Breast epithelium (tissue), 3 donors: ENCODE data around the gene RAB14.

Experiments
- POLR2AphosphoS5 ChIP-seq, 3 donors: sonication (generic); formaldehyde crosslinking; IDR thresholded peaks; one replicate each; pipeline ENCODE4 v1.6.1; 2017; ENCODE audit warnings: antibody characterized with exemption in 3 of 3
- TF ChIP-seq, protein P1 (sequence below), 3 donors: fragments of 450-650 bp; IDR thresholded peaks; one replicate each; pipeline ENCODE4 v1.5.1; 2016 to 2017; ENCODE audit warnings: antibody characterized with exemption in 3 of 3, mild to moderate bottlenecking in 3 of 3, moderate library complexity in 3 of 3

DNA sequence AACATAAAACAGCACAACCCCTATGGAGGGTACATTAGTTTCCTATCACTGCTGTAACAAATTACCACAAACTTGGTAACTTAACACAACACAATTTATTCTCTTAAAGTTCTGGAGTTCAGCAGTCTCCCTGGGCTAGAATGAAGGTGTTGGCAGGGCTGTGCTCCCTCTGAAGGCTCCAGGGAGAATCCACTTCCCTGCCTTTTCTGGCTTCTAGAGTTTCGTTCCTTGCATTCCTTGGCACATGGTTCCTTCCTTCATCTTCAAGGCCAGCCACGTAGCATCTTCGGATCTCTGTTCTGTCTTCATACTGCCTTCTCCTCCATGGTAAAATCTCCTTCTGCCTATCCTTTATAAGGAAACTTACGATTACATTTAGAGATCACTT, 41.3 kb upstream of the RAB14 start:
- TF ChIP-seq, protein P1, sequence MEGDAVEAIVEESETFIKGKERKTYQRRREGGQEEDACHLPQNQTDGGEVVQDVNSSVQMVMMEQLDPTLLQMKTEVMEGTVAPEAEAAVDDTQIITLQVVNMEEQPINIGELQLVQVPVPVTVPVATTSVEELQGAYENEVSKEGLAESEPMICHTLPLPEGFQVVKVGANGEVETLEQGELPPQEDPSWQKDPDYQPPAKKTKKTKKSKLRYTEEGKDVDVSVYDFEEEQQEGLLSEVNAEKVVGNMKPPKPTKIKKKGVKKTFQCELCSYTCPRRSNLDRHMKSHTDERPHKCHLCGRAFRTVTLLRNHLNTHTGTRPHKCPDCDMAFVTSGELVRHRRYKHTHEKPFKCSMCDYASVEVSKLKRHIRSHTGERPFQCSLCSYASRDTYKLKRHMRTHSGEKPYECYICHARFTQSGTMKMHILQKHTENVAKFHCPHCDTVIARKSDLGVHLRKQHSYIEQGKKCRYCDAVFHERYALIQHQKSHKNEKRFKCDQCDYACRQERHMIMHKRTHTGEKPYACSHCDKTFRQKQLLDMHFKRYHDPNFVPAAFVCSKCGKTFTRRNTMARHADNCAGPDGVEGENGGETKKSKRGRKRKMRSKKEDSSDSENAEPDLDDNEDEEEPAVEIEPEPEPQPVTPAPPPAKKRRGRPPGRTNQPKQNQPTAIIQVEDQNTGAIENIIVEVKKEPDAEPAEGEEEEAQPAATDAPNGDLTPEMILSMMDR (IDR thresholded peaks at IDR 0.05) = no peak
- no peak for TF ChIP-seq POLR2AphosphoS5 (IDR thresholded peaks at IDR 0.05)
